Esophagus squamous epithelium (tissue), 4 donors: ENCODE data around the gene CCDC186.

Source experiments
- POLR2A ChIP-seq, 4 donors: fragments of 450-650 bp; IDR thresholded peaks; one replicate each; pipeline ENCODE4 v1.6.1; 2017; ENCODE audit warnings: antibody characterized with exemption in 4 of 4, mild to moderate bottlenecking in 4 of 4, moderate library complexity in 3 of 4
- TF ChIP-seq, protein P1 (sequence below), 6 experiments: fragments of 450-650 bp in 4 of 6; fragments of 200-600 bp in 2 of 6; sonication (generic) in 2 of 6; IDR thresholded peaks; one replicate each; pipeline ENCODE4 v1.5.1; 2016 to 2019; ENCODE audit warnings: antibody characterized with exemption in 6 of 6, mild to moderate bottlenecking in 4 of 6, moderate library complexity in 4 of 6

- TF ChIP-seq, protein P1, sequence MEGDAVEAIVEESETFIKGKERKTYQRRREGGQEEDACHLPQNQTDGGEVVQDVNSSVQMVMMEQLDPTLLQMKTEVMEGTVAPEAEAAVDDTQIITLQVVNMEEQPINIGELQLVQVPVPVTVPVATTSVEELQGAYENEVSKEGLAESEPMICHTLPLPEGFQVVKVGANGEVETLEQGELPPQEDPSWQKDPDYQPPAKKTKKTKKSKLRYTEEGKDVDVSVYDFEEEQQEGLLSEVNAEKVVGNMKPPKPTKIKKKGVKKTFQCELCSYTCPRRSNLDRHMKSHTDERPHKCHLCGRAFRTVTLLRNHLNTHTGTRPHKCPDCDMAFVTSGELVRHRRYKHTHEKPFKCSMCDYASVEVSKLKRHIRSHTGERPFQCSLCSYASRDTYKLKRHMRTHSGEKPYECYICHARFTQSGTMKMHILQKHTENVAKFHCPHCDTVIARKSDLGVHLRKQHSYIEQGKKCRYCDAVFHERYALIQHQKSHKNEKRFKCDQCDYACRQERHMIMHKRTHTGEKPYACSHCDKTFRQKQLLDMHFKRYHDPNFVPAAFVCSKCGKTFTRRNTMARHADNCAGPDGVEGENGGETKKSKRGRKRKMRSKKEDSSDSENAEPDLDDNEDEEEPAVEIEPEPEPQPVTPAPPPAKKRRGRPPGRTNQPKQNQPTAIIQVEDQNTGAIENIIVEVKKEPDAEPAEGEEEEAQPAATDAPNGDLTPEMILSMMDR (IDR thresholded peaks at IDR 0.05) = no peak
- no peak for TF ChIP-seq POLR2A (IDR thresholded peaks at IDR 0.05)
Measured at GRCh38 chr10:114075093-114075492, 98.9 kb downstream of the CCDC186 start.
